Brain microvascular endothelial cell (primary cell): Measurements from ENCODE around the gene CHCHD1.

Source experiments
- DNase-seq: peaks from one replicate; pipeline ENCODE4 v3.0.0-alpha.2; 2020
- H3K27ac ChIP-seq: fragments of 250-450 bp; sonication (Bioruptor Pico); 2 replicates; pipeline ENCODE4 v1.5.1; 2020; ENCODE audit warnings: mild to moderate bottlenecking, moderate library complexity
- H3K27me3 ChIP-seq: fragments of 250-450 bp; sonication (Bioruptor Pico); replicated peaks from 2 replicates; pipeline ENCODE4 v1.5.1; 2020; ENCODE audit warnings: mild to moderate bottlenecking
- H3K36me3 ChIP-seq: fragments of 250-450 bp; sonication (Bioruptor Pico); replicated peaks from 2 replicates; pipeline ENCODE4 v1.5.1; 2020; ENCODE audit warnings: mild to moderate bottlenecking
- H3K4me3 ChIP-seq: 2 replicates; pipeline ENCODE4 v1.5.1; 2011; ENCODE audit warnings: low read depth, mild to moderate bottlenecking, control low read depth, low read length, moderate library complexity
- CTCF ChIP-seq: IDR thresholded peaks from 2 replicates; pipeline ENCODE4 v1.5.1; 2011; ENCODE audit warnings: low read depth, mild to moderate bottlenecking, moderate library complexity, low read length, control low read depth, inconsistent platforms; ENCODE audit errors: missing control alignments
- in situ Hi-C: cut with HindIII; loops from 2 replicates; pipeline ENCODE4 v1.10.0; 2017; ENCODE audit warnings: low sequenced_read_pairs, low pct_ligation_motif_present

CHCHD1 gene

GRCh38 chr10:73742454-73742734, 39.5 kb upstream of the CHCHD1 start:
- in situ Hi-C loops: no loop called here
- Histone ChIP-seq H3K27ac (no peak overlapping the region), H3K27me3 (no peaks in the 10 kb centered on the region), H3K4me3 (no peak overlapping the region), H3K36me3 (peaks cover 7% of the 10 kb centered on the region)
- DNase-seq: no peak
- TF ChIP-seq CTCF: no peak

GRCh38 chr10:73743327-73743904, 38.4 kb upstream of the CHCHD1 start:
- H3K36me3 ChIP-seq: peaks cover 15% of the 10 kb centered on the region
- H3K27me3 ChIP-seq: no peaks in the 10 kb centered on the region
- peak overlapping the region; percentile 93 for H3K27ac ChIP-seq
- no peak for DNase-seq
- in situ Hi-C loops: no loop called here
- no peak for TF ChIP-seq CTCF
- peak overlapping the region; percentile 90 for H3K4me3 ChIP-seq

GRCh38 chr10:73743905-73744663, 37.8 kb upstream of the CHCHD1 start, which contains the start of gene SEC24C:
SEC24C (plus strand) TSS chr10:73744372; CDS start chr10:73746833, 2,461 bp downstream.
- H3K36me3 ChIP-seq: peaks cover 22% of the 10 kb centered on the region
- peak within 1 kb of the TSS; percentile 90 for H3K4me3 ChIP-seq
- peak within 1 kb of the TSS; percentile 93 for H3K27ac ChIP-seq
- no peaks in the 10 kb centered on the region for H3K27me3 ChIP-seq
- in situ Hi-C loops: no loop called here
- TF ChIP-seq CTCF: peak; percentile 15
- peak; percentile 94 for DNase-seq

- no peak for TF ChIP-seq CTCF
- Histone ChIP-seq H3K27ac (peak overlapping the region; percentile 93), H3K27me3 (no peaks in the 10 kb centered on the region), H3K36me3 (peaks cover 25% of the 10 kb centered on the region), H3K4me3 (peak overlapping the region; percentile 90)
- in situ Hi-C loops: no loop called here
- peak; percentile 76 for DNase-seq
Observed at GRCh38 chr10:73744664-73744975, 37.2 kb upstream of the CHCHD1 start.

GRCh38 chr10:73746721-73747120, 35.1 kb upstream of the CHCHD1 start:
- no peaks in the 10 kb centered on the region for H3K27me3 ChIP-seq
- no peak for DNase-seq
- in situ Hi-C loops: no loop called here
- H3K36me3 ChIP-seq: peaks cover 44% of the 10 kb centered on the region
- no peak overlapping the region for H3K27ac ChIP-seq
- H3K4me3 ChIP-seq: no peak overlapping the region
- no peak for TF ChIP-seq CTCF

- in situ Hi-C loops: no loop called here
- Histone ChIP-seq H3K27ac (no peak overlapping the region), H3K36me3 (peaks cover 74% of the 10 kb centered on the region), H3K4me3 (no peak overlapping the region), H3K27me3 (no peaks in the 10 kb centered on the region)
- DNase-seq: no peak
- TF ChIP-seq CTCF: no peak
Observed at GRCh38 chr10:73750819-73751218, 31.0 kb upstream of the CHCHD1 start.
